Large intestine (tissue), 3 donors: Measurements from ENCODE around the gene TRAF3IP1. TPM values are rescaled to one million over a fixed set of nuclear protein-coding genes. Genes with fewer than 3 reads are reported as not detected.

Experiments used
- DNase-seq, 2 donors: peaks; one replicate each; pipeline versions ENCODE4 v3.0.0 to v3.0.0-alpha.2; 2013
- H3K27ac ChIP-seq: one replicate; pipeline ENCODE4 v1.5.1; 2013; ENCODE audit warnings: low read length
- H3K27me3 ChIP-seq: 2 replicates; pipeline ENCODE4 v1.6.1; 2013; ENCODE audit warnings: low read length; ENCODE audit not compliant: control insufficient read depth, insufficient read depth
- H3K36me3 ChIP-seq: 2 replicates; pipeline ENCODE4 v1.6.1; 2013; ENCODE audit warnings: low read length; ENCODE audit not compliant: control insufficient read depth, insufficient read depth
- H3K4me1 ChIP-seq: one replicate; pipeline ENCODE4 v1.6.1; 2013; ENCODE audit warnings: low read length; ENCODE audit not compliant: control insufficient read depth, insufficient read depth
- H3K4me3 ChIP-seq: one replicate; pipeline ENCODE4 v1.5.1; 2013; ENCODE audit warnings: low read length
- H3K9me3 ChIP-seq: one replicate; pipeline ENCODE4 v1.6.1; 2013; ENCODE audit warnings: mild to moderate bottlenecking, low read depth, low read length, moderate library complexity; ENCODE audit not compliant: control insufficient read depth
- WGBS: methylation state at CpG from one replicate; pipeline ENCODE4 v1.1.5; 2013; ENCODE audit warnings: low lambda C conversion rate; ENCODE audit not compliant: insufficient coverage; 5-methylcytosine and 5-hydroxymethylcytosine counted together
- polyA plus RNA-seq: library from polyadenylated mRNA; unstranded; fragments of 120-200 nt; gene quantifications from one replicate; pipeline ENCODE4 v1.2.1, GENCODE V29; 2013

Gene TRAF3IP1
- polyA plus RNA-seq, 1 donor: 10.6 TPM

DNA sequence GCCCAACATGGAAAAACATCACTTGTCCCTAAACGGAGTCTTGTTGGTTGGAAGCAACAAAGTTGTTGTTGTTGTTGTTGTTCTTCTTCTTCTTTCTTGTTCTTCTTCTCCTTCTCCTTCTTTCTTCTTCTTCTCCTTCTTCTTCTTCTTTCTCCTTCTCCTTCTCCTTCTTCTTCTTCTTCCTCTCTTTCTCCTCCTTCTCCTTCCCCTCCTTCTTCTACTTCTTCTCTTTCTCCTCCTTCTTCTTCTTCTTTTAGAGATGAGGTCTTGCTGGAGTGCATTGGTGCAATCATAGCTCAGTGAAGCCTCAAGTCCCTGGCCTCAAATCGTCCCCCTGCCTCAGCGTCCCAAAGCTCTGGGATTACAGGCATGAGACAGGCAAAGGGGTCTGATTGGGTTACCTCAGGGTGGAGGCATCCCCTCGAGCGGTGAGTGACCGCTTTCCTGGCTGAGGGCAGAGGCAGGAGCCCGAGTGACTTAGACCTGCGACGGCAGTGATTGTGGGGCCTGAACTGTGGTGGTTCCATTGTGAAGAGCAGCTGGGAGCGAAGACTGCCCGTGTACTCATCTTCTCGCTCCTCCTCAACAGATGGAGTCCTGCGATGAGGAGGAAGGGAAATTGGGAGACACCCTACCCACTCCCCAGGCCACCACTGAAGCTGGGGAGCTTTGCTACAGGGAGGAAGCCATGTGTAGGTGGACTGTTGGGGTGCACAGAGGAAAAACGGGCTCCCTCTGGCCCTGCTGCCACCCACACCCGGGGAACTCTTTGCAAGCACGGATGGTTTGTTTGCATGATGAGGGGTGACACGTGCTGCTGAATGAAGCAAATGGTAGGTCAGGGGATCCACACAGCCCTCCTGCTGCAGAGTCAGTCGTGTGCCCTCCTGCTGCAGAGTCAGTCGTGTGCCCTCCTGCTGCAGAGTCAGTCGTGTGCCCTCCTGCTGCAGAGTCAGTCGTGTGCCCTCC, 24.9 kb upstream of the TRAF3IP1 start:
- no peaks in the 10 kb centered on the region for H3K27me3 ChIP-seq
- 83% methylated on average over 1 of the region's 21 CpGs for WGBS
- H3K9me3 ChIP-seq: no peaks in the 10 kb centered on the region
- DNase-seq: no peak
- H3K27ac ChIP-seq: no peak overlapping the region
- peaks cover 35% of the 10 kb centered on the region for H3K4me1 ChIP-seq
- no peaks in the 10 kb centered on the region for H3K36me3 ChIP-seq
- no peak overlapping the region for H3K4me3 ChIP-seq

GRCh38 chr2:238296638-238297457, 23.5 kb upstream of the TRAF3IP1 start:
- H3K4me3 ChIP-seq: no peak overlapping the region
- WGBS: 100% methylated on average over 1 of the region's 24 CpGs
- DNase-seq: no peak
- no peaks in the 10 kb centered on the region for H3K27me3 ChIP-seq
- no peaks in the 10 kb centered on the region for H3K36me3 ChIP-seq
- no peaks in the 10 kb centered on the region for H3K9me3 ChIP-seq
- H3K27ac ChIP-seq: no peak overlapping the region
- H3K4me1 ChIP-seq: peaks cover 32% of the 10 kb centered on the region

DNA sequence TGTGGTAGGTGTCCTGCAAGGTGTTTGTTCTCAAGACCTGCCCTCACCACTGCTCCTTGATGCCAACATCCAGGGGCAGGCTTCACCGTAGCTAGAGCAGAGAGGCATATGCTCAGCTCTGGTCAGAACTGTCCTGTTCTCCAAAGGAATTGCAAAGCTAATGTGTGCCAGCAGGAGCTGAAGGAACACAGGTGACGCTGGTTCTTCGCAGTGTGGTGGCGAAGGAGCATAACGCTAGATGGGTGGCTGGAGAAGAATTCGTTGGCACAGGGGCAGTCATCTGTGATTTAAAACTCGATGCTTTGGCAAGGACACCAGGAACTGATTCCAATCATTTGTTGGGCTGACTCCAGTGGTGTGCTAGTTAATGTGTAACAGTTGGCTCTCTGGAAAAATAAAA, 20.5 kb upstream of the TRAF3IP1 start:
- Histone ChIP-seq H3K27me3 (no peaks in the 10 kb centered on the region), H3K36me3 (no peaks in the 10 kb centered on the region), H3K4me3 (no peak overlapping the region), H3K27ac (peak overlapping the region; percentile 33), H3K9me3 (no peaks in the 10 kb centered on the region), H3K4me1 (peaks cover 21% of the 10 kb centered on the region)
- DNase-seq: peak in 1 of 2 donors; percentile 50
- no CpG with 5 or more reads among the region's 7 CpGs for WGBS

GRCh38 chr2:238302087-238302486, 18.2 kb upstream of the TRAF3IP1 start:
- Histone ChIP-seq H3K4me3 (no peak overlapping the region), H3K9me3 (no peaks in the 10 kb centered on the region), H3K36me3 (no peaks in the 10 kb centered on the region), H3K27ac (no peak overlapping the region), H3K4me1 (peaks cover 33% of the 10 kb centered on the region), H3K27me3 (no peaks in the 10 kb centered on the region)
- 100% methylated on average over 1 of the region's 3 CpGs for WGBS
- DNase-seq: no peak

- WGBS: no CpG with 5 or more reads among the region's 9 CpGs
- Histone ChIP-seq H3K9me3 (no peaks in the 10 kb centered on the region), H3K27ac (no peak overlapping the region), H3K36me3 (no peaks in the 10 kb centered on the region), H3K27me3 (no peaks in the 10 kb centered on the region), H3K4me1 (peaks cover 33% of the 10 kb centered on the region), H3K4me3 (no peak overlapping the region)
- no peak for DNase-seq
These were observed 17.6 kb upstream of the TRAF3IP1 start for GRCh38 chr2:238302751-238303150.

- H3K4me1 ChIP-seq: peaks cover 29% of the 10 kb centered on the region
- WGBS: 100% methylated on average over 1 of the region's 6 CpGs
These were observed 16.2 kb upstream of the TRAF3IP1 start for GRCh38 chr2:238304116-238304515.

DNA sequence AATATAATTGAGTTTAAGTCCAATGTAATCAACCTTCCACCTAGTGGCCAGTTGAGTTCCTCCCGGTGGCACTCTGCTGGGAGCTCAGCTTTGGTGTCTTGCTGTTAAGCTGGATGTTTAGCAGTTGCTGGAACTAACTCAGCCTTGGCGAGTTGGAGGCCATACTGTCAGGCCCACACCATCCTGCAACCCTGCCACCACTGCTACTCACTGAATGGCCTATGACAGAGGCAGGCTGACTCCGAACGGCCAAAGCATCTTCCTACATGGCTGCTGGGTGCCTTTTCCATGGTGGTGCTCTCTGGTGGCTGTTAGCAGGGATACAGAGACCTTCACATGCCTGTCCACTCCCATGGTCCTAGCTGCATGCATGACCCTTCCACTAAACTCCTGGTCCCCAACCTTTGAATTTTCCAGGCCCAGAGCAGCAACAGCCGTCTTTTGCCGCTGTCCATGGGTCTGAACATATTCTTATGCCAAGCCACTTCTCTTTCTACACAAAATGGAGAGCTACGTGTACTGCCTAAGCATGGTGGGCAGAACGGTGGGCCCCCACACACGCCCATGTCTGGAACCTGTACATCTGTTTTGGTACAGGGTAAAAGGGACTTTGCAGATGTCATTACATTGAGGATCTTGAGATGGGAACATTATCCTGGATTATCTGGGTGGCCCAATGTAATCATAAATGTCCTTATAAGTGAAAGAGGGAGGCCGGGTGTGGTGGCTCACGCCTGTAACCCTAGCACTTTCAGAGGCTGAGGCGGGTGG, 15.0 kb upstream of the TRAF3IP1 start:
- H3K4me1 ChIP-seq: peaks cover 21% of the 10 kb centered on the region
- WGBS: no CpG with 5 or more reads among the region's 12 CpGs
- H3K4me3 ChIP-seq: no peak overlapping the region
- H3K36me3 ChIP-seq: no peaks in the 10 kb centered on the region
- H3K27me3 ChIP-seq: no peaks in the 10 kb centered on the region
- no peaks in the 10 kb centered on the region for H3K9me3 ChIP-seq
- DNase-seq: no peak
- H3K27ac ChIP-seq: no peak overlapping the region

More at GRCh38 chr2:238304116-238304515, 16.2 kb upstream of the TRAF3IP1 start:
- DNase-seq: no peak
- Histone ChIP-seq H3K9me3 (no peaks in the 10 kb centered on the region), H3K36me3 (no peaks in the 10 kb centered on the region), H3K27me3 (no peaks in the 10 kb centered on the region), H3K27ac (no peak overlapping the region), H3K4me3 (no peak overlapping the region)

DNA sequence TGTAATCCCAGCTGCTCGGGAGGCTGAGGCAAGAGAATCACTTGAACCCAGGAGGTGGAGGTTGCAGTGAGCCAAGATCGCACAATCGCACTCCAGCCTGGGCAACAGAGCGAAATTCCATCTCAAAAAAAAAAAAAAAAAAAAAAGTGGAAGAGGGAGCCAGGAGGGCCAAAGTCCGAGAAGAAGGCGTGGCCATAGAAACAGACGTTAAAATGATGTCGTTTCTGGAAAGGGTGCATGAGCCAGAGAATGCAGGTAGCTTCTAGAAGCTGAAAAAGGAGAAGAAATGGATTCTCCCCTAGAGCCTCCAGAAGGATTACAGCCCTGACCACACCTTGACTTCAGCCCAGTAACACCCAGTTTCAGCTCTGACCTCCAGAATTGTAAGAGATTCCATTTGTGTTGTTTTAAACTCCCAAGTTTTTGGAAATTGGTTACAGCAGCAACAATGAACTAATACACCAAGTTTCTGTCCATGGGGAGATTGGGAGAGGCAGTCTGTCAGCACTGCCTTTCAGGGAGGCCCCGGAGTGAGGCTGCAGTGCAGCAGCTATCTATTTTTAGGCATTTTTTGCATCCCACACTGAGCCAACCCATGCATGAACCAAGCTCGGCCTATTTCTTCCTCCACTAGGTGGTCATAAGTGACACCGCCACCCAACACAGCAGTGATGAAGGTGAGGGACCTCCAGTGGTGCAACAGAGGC, 14.2 kb upstream of the TRAF3IP1 start:
- WGBS: no CpG with 5 or more reads among the region's 11 CpGs
- no peak overlapping the region for H3K4me3 ChIP-seq
- no peaks in the 10 kb centered on the region for H3K27me3 ChIP-seq
- peaks cover 14% of the 10 kb centered on the region for H3K4me1 ChIP-seq
- H3K27ac ChIP-seq: peak overlapping the region; percentile 7
- H3K36me3 ChIP-seq: no peaks in the 10 kb centered on the region
- H3K9me3 ChIP-seq: no peaks in the 10 kb centered on the region
- DNase-seq: peak in 1 of 2 donors; percentile 62

- no peaks in the 10 kb centered on the region for H3K9me3 ChIP-seq
- peak overlapping the region; percentile 7 for H3K27ac ChIP-seq
- H3K36me3 ChIP-seq: no peaks in the 10 kb centered on the region
- H3K27me3 ChIP-seq: no peaks in the 10 kb centered on the region
- peaks cover 14% of the 10 kb centered on the region for H3K4me1 ChIP-seq
- peak in 1 of 2 donors; percentile 46 for DNase-seq
- WGBS: no CpG with 5 or more reads among the region's 5 CpGs
- no peak overlapping the region for H3K4me3 ChIP-seq
These were observed 13.7 kb upstream of the TRAF3IP1 start for GRCh38 chr2:238306672-238306998.
